ENCODE data around the gene HEATR5B. TPM values are rescaled to one million over a fixed set of nuclear protein-coding genes. Genes with fewer than 3 reads are reported as not detected.

Gene HEATR5B
- total and polyA plus RNA-seq, 2 of the 8 experiments (the other 6 are each of a cell fraction or from before 2014, with no cell fraction given) = 7.0 to 12.6 TPM

GRCh38 chr2:37084797-37085196, 625 bp upstream of the HEATR5B start:
- no peak overlapping the region for H3K27ac ChIP-seq (ENCODE audit: low read depth, low read length)
- H4K5ac ChIP-seq (ENCODE audit: insufficient read length, low read depth, low read length) = no peak overlapping the region
- H2BK120ac ChIP-seq (replicated peaks; ENCODE audit: low read depth, low read length) = no peak overlapping the region
- peaks cover 0 to 4% (median 2%) of the 10 kb centered on the region in 4 experiments; a peak in 2 of 7 replicates for H3K4me1 ChIP-seq (replicated peaks in 1 of 4; ENCODE audit: control insufficient read depth in 3 of 4, insufficient read depth in 4 of 4, low read length in 3 of 4)
- H3K9ac ChIP-seq (replicated peaks in 1 of 4; ENCODE audit: extremely low read depth in 1 of 4, low read depth in 3 of 4, low read length in 3 of 4) = no peak overlapping the region; a peak in 1 of 7 replicates
- H2BK12ac ChIP-seq (ENCODE audit: low read depth, low read length) = no peak overlapping the region
- no peak for DNase-seq (ENCODE audit: low read depth in 1 of 2, low spot score in 2 of 2)
- CTCF ChIA-PET (ENCODE audit: partially characterized antibody) = interaction anchor here (1.1 kb wide), 1 partner anchor 84 kb away, joined by 3 read pairs; no protein-coding TSS in a partner anchor
- TF ChIP-seq TAF7 (optimal IDR thresholded peaks at IDR 0.05; ENCODE audit: borderline replicate concordance, low read depth, low read length) (no peak), SAP30 (IDR thresholded peaks at IDR 0.05; ENCODE audit: insufficient read depth, insufficient replicate concordance, low read length) (peak; percentile 5)
- H3K79me2 ChIP-seq (ENCODE audit: control insufficient read depth in 1 of 2, insufficient read depth in 2 of 2, low read length in 2 of 2) = no peaks in the 10 kb centered on the region
- no peak overlapping the region for H2AK5ac ChIP-seq (ENCODE audit: low read depth, low read length)
- peaks cover 8% of the 10 kb centered on the region for H3K23me2 ChIP-seq (ENCODE audit: low read depth, low read length)
- no peaks in the 10 kb centered on the region for H3K27me3 ChIP-seq (replicated peaks in 1 of 4; ENCODE audit: control insufficient read depth in 3 of 4, extremely low read depth in 1 of 4, insufficient read depth in 3 of 4, low read length in 3 of 4)
- H2BK20ac ChIP-seq (ENCODE audit: low read length) = no peak overlapping the region
- H3K4ac ChIP-seq (replicated peaks; ENCODE audit: insufficient read length, low read depth, low read length) = no peak overlapping the region
- peaks cover 0 to 3% of the 10 kb centered on the region in 2 experiments for H4K20me1 ChIP-seq (replicated peaks in 1 of 2; ENCODE audit: control insufficient read depth in 1 of 2, insufficient read depth in 2 of 2, low read length in 2 of 2)
- no peaks in the 10 kb centered on the region for H3K9me3 ChIP-seq (ENCODE audit: insufficient read depth in 2 of 2, low read depth in 1 of 2, low read length in 1 of 2)
- H3K14ac ChIP-seq (ENCODE audit: insufficient read length) = no peak overlapping the region
- WGBS, 2 experiments (ENCODE audit: extremely low coverage in 1 of 2, insufficient coverage in 1 of 2, insufficient read length in 1 of 2, insufficient replicate concordance in 2 of 2, low coverage in 1 of 2, low lambda C conversion rate in 2 of 2, missing lambda C conversion rate in 1 of 2) = 26% methylated on average over 10 of the region's 10 CpGs; no CpG with 5 or more reads in 1 of the 2 experiments
- H3K18ac ChIP-seq (ENCODE audit: extremely low read depth, low read length) = no peak overlapping the region
- peak overlapping the region; percentile 76 to 93 for H3K4me2 ChIP-seq (ENCODE audit: insufficient read depth in 1 of 2, low read depth in 2 of 2, low read length in 2 of 2)
- peak overlapping the region; percentile 71 to 97 (median 80) for H3K4me3 ChIP-seq (ENCODE audit: extremely low read depth in 1 of 4, insufficient read depth in 2 of 4, low read depth in 3 of 4, low read length in 4 of 4)
- no peak overlapping the region for H2BK15ac ChIP-seq (ENCODE audit: low read length)
- no peak overlapping the region for H3K23ac ChIP-seq (ENCODE audit: insufficient read length)
- H2BK5ac ChIP-seq (ENCODE audit: low read depth, low read length) = no peak overlapping the region
- H3K36me3 ChIP-seq (ENCODE audit: control insufficient read depth in 2 of 4, insufficient read depth in 4 of 4, low read length in 3 of 4) = no peaks in the 10 kb centered on the region; a peak in 1 of 8 replicates
- POLR2A ChIA-PET (ENCODE audit: partially characterized antibody) = interaction anchor here (1.0 kb wide), 1 partner anchor 27 kb away, joined by 4 read pairs; no protein-coding TSS in a partner anchor
- FAIRE-seq = no peak
- no peak overlapping the region for H4K8ac ChIP-seq (ENCODE audit: extremely low read depth, insufficient read depth, low read length)
- no peaks in the 10 kb centered on the region for H3K79me1 ChIP-seq (ENCODE audit: low read depth, low read length)
- peak overlapping the region; percentile 99 for H2AFZ ChIP-seq (ENCODE audit: low read length)
- no peak overlapping the region for H3K56ac ChIP-seq (replicated peaks; ENCODE audit: insufficient read length, low read depth, low read length)
- H4K91ac ChIP-seq (replicated peaks; ENCODE audit: insufficient read length, low read length) = no peak overlapping the region

Measured in H1 (cell line).